Osteocyte (in vitro differentiated cells): Measurements from ENCODE around the gene POLN. TPM values are rescaled to one million over a fixed set of nuclear protein-coding genes. Genes with fewer than 3 reads are reported as not detected.

Source experiments
- DNase-seq: peaks from one replicate; pipeline ENCODE4 v3.0.0; 2021; ENCODE audit warnings: mixed read lengths; ENCODE audit not compliant: unreplicated experiment; ENCODE audit errors: extremely low spot score
- H3K27ac Mint-ChIP-seq: one replicate; pipeline ENCODE4 v1.8.0; 2021; ENCODE audit warnings: mild to moderate bottlenecking, mixed read lengths; ENCODE audit not compliant: unreplicated experiment
- H3K27me3 Mint-ChIP-seq: one replicate; pipeline ENCODE4 v1.8.0; 2021; ENCODE audit warnings: mixed read lengths; ENCODE audit not compliant: unreplicated experiment
- H3K36me3 Mint-ChIP-seq: one replicate; pipeline ENCODE4 v1.8.0; 2021; ENCODE audit warnings: mixed read lengths; ENCODE audit not compliant: unreplicated experiment
- H3K4me1 Mint-ChIP-seq: one replicate; pipeline ENCODE4 v1.8.0; 2021; ENCODE audit warnings: mixed read lengths; ENCODE audit not compliant: unreplicated experiment
- H3K4me3 Mint-ChIP-seq: one replicate; pipeline ENCODE4 v1.8.0; 2021; ENCODE audit warnings: mild to moderate bottlenecking, moderate library complexity, mixed read lengths; ENCODE audit not compliant: unreplicated experiment
- H3K9me3 Mint-ChIP-seq: one replicate; pipeline ENCODE4 v1.8.0; 2021; ENCODE audit warnings: mixed read lengths; ENCODE audit not compliant: unreplicated experiment
- CTCF ChIP-seq: fragments of 200-600 bp; sonication (generic); IDR thresholded peaks from 2 replicates; pipeline ENCODE4 v1.5.0; 2021; ENCODE audit warnings: antibody characterized with exemption, mild to moderate bottlenecking, moderate library complexity
- total RNA-seq: library from RNA; stranded (reverse); gene quantifications from 2 replicates; pipeline ENCODE4 v1.2.1, GENCODE V29; 2021

The POLN gene
- total RNA-seq, 1 donor from 2014 or later = 4.2 TPM

GRCh38 chr4:2142630-2143427 is 99.1 kb downstream of the POLN start:
- peaks cover 8% of the 10 kb centered on the region for H3K36me3 Mint-ChIP-seq
- TF ChIP-seq CTCF = no peak
- peaks cover 8% of the 10 kb centered on the region for H3K9me3 Mint-ChIP-seq
- peaks cover 10% of the 10 kb centered on the region for H3K4me1 Mint-ChIP-seq
- no peak for DNase-seq
- no peak overlapping the region for H3K27ac Mint-ChIP-seq
- H3K4me3 Mint-ChIP-seq = no peak overlapping the region
- H3K27me3 Mint-ChIP-seq = no peaks in the 10 kb centered on the region

DNA sequence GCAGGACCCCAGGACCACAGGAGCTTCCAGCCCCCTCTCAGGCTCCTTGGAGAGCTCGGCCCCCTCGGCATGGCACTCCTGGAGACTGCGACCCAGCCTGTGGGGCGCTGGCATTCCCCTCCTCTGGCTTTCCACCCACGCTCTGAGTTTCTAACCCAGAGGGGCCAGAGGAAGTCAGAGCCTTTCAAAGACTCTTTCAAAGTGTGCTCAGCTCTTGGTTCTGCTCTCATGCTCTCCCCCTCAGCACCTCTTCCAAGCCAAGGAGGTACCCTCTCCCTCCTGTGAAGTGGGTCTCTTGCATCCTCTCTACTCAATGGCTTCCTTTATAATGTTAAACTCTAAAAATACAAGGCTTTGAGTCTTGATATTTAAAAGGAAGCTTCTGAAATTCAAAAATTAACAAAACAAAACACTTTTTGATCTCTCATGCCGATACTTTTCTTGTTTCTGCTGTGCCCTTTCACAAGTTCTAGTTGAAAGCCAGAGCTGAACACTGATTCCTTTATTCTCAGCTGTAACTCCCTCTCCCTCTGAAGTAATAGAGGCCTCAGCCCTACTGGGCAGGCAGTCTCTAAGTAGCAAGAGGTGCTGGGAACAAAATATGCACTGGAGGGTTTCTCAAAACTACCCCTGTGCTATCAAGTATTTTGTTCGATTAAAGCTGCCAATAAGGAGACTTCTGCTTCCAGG is 100.0 kb downstream of the POLN start:
- Mint-ChIP-seq H3K9me3 (peaks cover 8% of the 10 kb centered on the region), H3K27ac (no peak overlapping the region), H3K27me3 (no peaks in the 10 kb centered on the region), H3K36me3 (peaks cover 8% of the 10 kb centered on the region), H3K4me1 (peaks cover 10% of the 10 kb centered on the region), H3K4me3 (no peak overlapping the region)
- DNase-seq = no peak
- TF ChIP-seq CTCF = no peak

- H3K9me3 Mint-ChIP-seq = peaks cover 8% of the 10 kb centered on the region
- DNase-seq = no peak
- H3K27ac Mint-ChIP-seq = no peak overlapping the region
- peaks cover 8% of the 10 kb centered on the region for H3K36me3 Mint-ChIP-seq
- H3K4me1 Mint-ChIP-seq = peaks cover 10% of the 10 kb centered on the region
- no peak overlapping the region for H3K4me3 Mint-ChIP-seq
- TF ChIP-seq CTCF = no peak
- H3K27me3 Mint-ChIP-seq = no peaks in the 10 kb centered on the region
Measured at GRCh38 chr4:2141022-2141761, 100.7 kb downstream of the POLN start.

- Mint-ChIP-seq H3K4me3 (no peak overlapping the region), H3K4me1 (peaks cover 15% of the 10 kb centered on the region), H3K27ac (no peak overlapping the region), H3K9me3 (peaks cover 9% of the 10 kb centered on the region), H3K36me3 (peaks cover 8% of the 10 kb centered on the region), H3K27me3 (no peaks in the 10 kb centered on the region)
- no peak for DNase-seq
- TF ChIP-seq CTCF = no peak
Measured at GRCh38 chr4:2138846-2139500, 102.9 kb downstream of the POLN start.
